ENCODE measurements around the gene CAV2. TPM values are rescaled to one million over a fixed set of nuclear protein-coding genes. Genes with fewer than 3 reads are reported as not detected.

CAV2 gene
- total and polyA plus RNA-seq, 12 donors: 56.3 to 277 (median 224) TPM

DNA sequence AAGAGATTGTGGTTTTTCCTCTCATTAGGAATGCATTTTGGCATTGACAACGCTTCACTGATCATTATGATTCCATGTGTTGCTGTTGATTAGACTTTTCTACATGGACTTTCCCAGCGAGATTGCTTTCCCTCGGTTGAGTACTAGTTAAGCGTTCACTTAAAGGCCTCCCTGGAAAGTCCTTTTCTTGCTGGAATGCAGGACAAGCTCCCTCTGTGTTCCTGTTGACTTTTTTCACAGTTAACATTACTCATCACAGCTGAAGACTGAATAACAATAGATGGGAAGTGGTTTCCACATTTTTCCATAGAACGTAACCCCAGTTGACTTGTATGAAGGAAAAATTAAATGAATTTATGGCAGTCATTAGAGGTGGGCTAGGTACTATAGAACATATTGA is 22.7 kb downstream of the CAV2 start:
- no peaks in the 10 kb centered on the region for H3K9me3 ChIP-seq
- 65 to 74% methylated on average over 5 of the region's 5 CpGs for WGBS, 2 donors
- H3K4me1 ChIP-seq: peaks cover 0 to 47% (median 20%) of the 10 kb centered on the region in 9 donors
- no peak for TF ChIP-seq CTCF (IDR thresholded peaks at IDR 0.05)
- ATAC-seq: no peak
- peaks cover 0 to 43% (median 0%) of the 10 kb centered on the region in 7 donors for H3K27me3 ChIP-seq
- peaks cover 0 to 10% (median 0%) of the 10 kb centered on the region in 9 donors for H3K36me3 ChIP-seq
- no peak for DNase-seq
- peak overlapping the region in 9 of 10 donors; percentile 28 to 99 (median 63) for H3K27ac ChIP-seq
- no peak overlapping the region for H3K4me3 ChIP-seq
- intact Hi-C loops (cut with DNase I): loop anchor here in 3 of 10 donors (10.0 kb wide), 2 partner anchors 63 to 167 kb away; no protein-coding TSS in a partner anchor

- ATAC-seq (no peak), DNase-seq (no peak)
- H3K36me3 ChIP-seq: peaks cover 0 to 29% (median 6%) of the 10 kb centered on the region in 9 donors
- H3K27ac ChIP-seq: peak overlapping the region; percentile 90 to 99 (median 96)
- TF ChIP-seq CTCF (IDR thresholded peaks at IDR 0.05): no peak
- peaks cover 0 to 45% (median 0%) of the 10 kb centered on the region in 7 donors for H3K27me3 ChIP-seq
- WGBS, 2 donors: 15 to 17% methylated on average over 10 of the region's 10 CpGs
- intact Hi-C loops (cut with DNase I): loop anchor here in 8 of 10 donors (2.0 to 10.0 kb wide), 5 partner anchors 23 to 169 kb away; no protein-coding TSS in a partner anchor
- H3K4me1 ChIP-seq: peaks cover 2 to 61% (median 40%) of the 10 kb centered on the region in 9 donors
- H3K4me3 ChIP-seq: peak overlapping the region in 9 of 10 donors; percentile 61 to 96 (median 73)
- no peaks in the 10 kb centered on the region for H3K9me3 ChIP-seq
Observed at GRCh38 chr7:116524221-116524608, 24.7 kb downstream of the CAV2 start.

GRCh38 chr7:116524609-116525297 is 25.2 kb downstream of the CAV2 start, which contains the start of gene CAV1:
CAV1 (plus strand) TSS chr7:116525036; CDS start chr7:116525063, 27 bp downstream.
- WGBS, 2 donors: 0% methylated on average over 42 of the region's 42 CpGs
- peaks cover 0 to 34% (median 6%) of the 10 kb centered on the region in 9 donors for H3K36me3 ChIP-seq
- H3K4me1 ChIP-seq: peaks cover 2 to 67% (median 44%) of the 10 kb centered on the region in 9 donors
- DNase-seq (peak; percentile 91 to 93), ATAC-seq (peak; percentile 75 to 90 (median 88))
- H3K27ac ChIP-seq: peak within 1 kb of the TSS; percentile 90 to 99 (median 96)
- H3K9me3 ChIP-seq: no peaks in the 10 kb centered on the region
- intact Hi-C loops (cut with DNase I): loop anchor here (1.0 to 10.0 kb wide), 14 partner anchors 24 to 267 kb away; no protein-coding TSS in a partner anchor
- peaks cover 0 to 45% (median 0%) of the 10 kb centered on the region in 7 donors for H3K27me3 ChIP-seq
- H3K4me3 ChIP-seq: peak within 1 kb of the TSS; percentile 61 to 96 (median 76)
- TF ChIP-seq CTCF (IDR thresholded peaks at IDR 0.05): peak in 7 of 9 donors; percentile 19 to 61 (median 28)

DNA sequence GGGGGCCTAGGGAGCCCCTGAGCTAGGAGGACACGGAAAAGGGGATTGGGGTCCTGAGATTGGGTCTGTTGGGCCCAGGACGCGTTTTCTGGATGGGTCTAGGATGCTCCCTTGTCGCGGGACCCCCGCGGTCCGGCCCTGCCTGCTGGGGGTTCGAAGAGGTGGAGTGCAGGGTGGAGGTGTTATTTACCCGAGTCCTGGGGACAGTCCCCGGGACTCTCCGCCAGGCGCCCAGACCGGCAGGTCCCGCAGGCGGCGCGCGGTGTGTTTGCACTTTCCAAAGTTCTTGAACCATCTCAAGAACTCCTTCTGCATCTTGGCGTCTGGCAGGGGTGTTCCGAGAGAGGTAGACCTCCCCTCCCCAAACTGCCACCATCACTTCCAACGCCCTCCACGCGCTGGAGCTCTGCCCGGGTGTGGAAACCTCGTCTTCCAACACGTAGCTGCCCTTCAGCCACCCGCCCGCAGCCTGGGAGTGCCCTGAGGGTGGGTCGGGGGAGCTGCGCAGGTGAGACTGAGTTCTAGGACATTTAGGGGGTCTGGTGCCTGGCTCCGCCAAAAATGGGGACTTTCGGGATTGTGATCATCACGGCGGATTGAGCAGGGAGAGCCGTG is 25.9 kb downstream of the CAV2 start:
- peaks cover 2 to 73% (median 50%) of the 10 kb centered on the region in 9 donors for H3K4me1 ChIP-seq
- peak; percentile 49 to 58 for DNase-seq
- 1% methylated on average over 36 of the region's 36 CpGs for WGBS, 2 donors

More for the DNA sequence above, 25.9 kb downstream of the CAV2 start:
- intact Hi-C loops (cut with DNase I): loop anchor here (1.0 to 10.0 kb wide), 14 partner anchors 25 to 268 kb away; no protein-coding TSS in a partner anchor
- H3K36me3 ChIP-seq: peaks cover 0 to 41% (median 7%) of the 10 kb centered on the region in 9 donors
- peak; percentile 21 to 66 (median 40) for ATAC-seq
- H3K27me3 ChIP-seq: peaks cover 0 to 45% (median 0%) of the 10 kb centered on the region in 7 donors
- H3K9me3 ChIP-seq: no peaks in the 10 kb centered on the region
- TF ChIP-seq CTCF (IDR thresholded peaks at IDR 0.05): peak in 1 of 9 donors; percentile 12
- peak overlapping the region; percentile 61 to 96 (median 76) for H3K4me3 ChIP-seq
- peak overlapping the region; percentile 90 to 99 (median 96) for H3K27ac ChIP-seq

Data from heart right ventricle (tissue), 16 donors.